ENCODE results near the gene NHEJ1. TPM values are rescaled to one million over a fixed set of nuclear protein-coding genes. Genes with fewer than 3 reads are reported as not detected.

NHEJ1 gene
- total RNA-seq, 1 experiment from 2014 or later: 16.4 TPM

GRCh38 chr2:219042157-219042556, 118.5 kb downstream of the NHEJ1 start:
- H3K27me3 ChIP-seq (ENCODE audit: insufficient read depth, low read length): peaks cover 25% of the 10 kb centered on the region
- no peaks in the 10 kb centered on the region for H3K36me3 ChIP-seq (ENCODE audit: control insufficient read depth in 1 of 2, insufficient read depth in 2 of 2, low read length in 2 of 2)
- ATAC-seq (no peak), DNase-seq (ENCODE audit: low read depth, low spot score) (no peak)
- CTCF ChIA-PET: interaction anchor here (1.6 kb wide), 2 partner anchors 12 to 16 kb away, joined by 4 to 6 read pairs; no protein-coding TSS in a partner anchor
- TF ChIP-seq EGR1 (IDR thresholded peaks at IDR 0.05; ENCODE audit: low read depth): no peak
- no peak for TF ChIP-seq TCF7L2 (IDR thresholded peaks at IDR 0.05; ENCODE audit: borderline replicate concordance, extremely low read depth, insufficient read depth, insufficient read length)
- no peak for TF ChIP-seq FOSL1 (IDR thresholded peaks at IDR 0.05; ENCODE audit: low read depth)
- TF ChIP-seq ZBTB33 (IDR thresholded peaks at IDR 0.05; ENCODE audit: extremely low read depth, insufficient replicate concordance, low read length): no peak
- TF ChIP-seq EZH2phosphoT487 (IDR thresholded peaks at IDR 0.05; ENCODE audit: borderline replicate concordance): no peak
- no peak for TF ChIP-seq POLR2A (IDR thresholded peaks at IDR 0.05; ENCODE audit: borderline replicate concordance, extremely low read depth, insufficient read depth, insufficient read length)
- TF ChIP-seq SRF (IDR thresholded peaks at IDR 0.05; ENCODE audit: low read depth): no peak
- TF ChIP-seq ATF3 (IDR thresholded peaks at IDR 0.05): no peak
- no peak for TF ChIP-seq ZNF274 (IDR thresholded peaks at IDR 0.05; ENCODE audit: low read depth, low read length)
- TF ChIP-seq POLR2AphosphoS5 (IDR thresholded peaks at IDR 0.05; ENCODE audit: low read depth, low read length): no peak
- TF ChIP-seq EZH2 (IDR thresholded peaks at IDR 0.05): no peak
- TF ChIP-seq CTCF (IDR thresholded peaks at IDR 0.05 in 2 of 3, conservative IDR thresholded peaks at IDR 0.05 in 1 of 3; ENCODE audit: borderline replicate concordance in 1 of 3, insufficient read depth in 1 of 3, low read depth in 2 of 3, low read length in 2 of 3): no peak
- TF ChIP-seq CBX3 (IDR thresholded peaks at IDR 0.05; ENCODE audit: low read depth): no peak
- no peak for TF ChIP-seq ZFX (IDR thresholded peaks at IDR 0.05)
- no peak for TF ChIP-seq SP1 (IDR thresholded peaks at IDR 0.05; ENCODE audit: low read depth)
- TF ChIP-seq MAX (IDR thresholded peaks at IDR 0.05): no peak
- no peak for TF ChIP-seq SIN3A (IDR thresholded peaks at IDR 0.05; ENCODE audit: low read depth)
- no peak for TF ChIP-seq REST (IDR thresholded peaks at IDR 0.05; ENCODE audit: low read depth)
- TF ChIP-seq JUND (IDR thresholded peaks at IDR 0.05): no peak
- RAD21 ChIA-PET (ENCODE audit: low non-redundant PET in 1 of 2, low total read pairs in 2 of 2, uncharacterized antibody in 2 of 2, unreplicated experiment in 2 of 2): interaction anchor here in 1 of 2 experiments (0.8 kb wide), 1 partner anchor 113 kb away, joined by 3 read pairs; no protein-coding TSS in a partner anchor
- no peak overlapping the region for H3K4me2 ChIP-seq (ENCODE audit: low read length)
- POLR2A ChIA-PET: no interaction called here
- H4K20me1 ChIP-seq (ENCODE audit: insufficient read depth): no peaks in the 10 kb centered on the region
- H3K4me1 ChIP-seq (ENCODE audit: control insufficient read depth in 1 of 2, insufficient read depth in 2 of 2, low read length in 2 of 2): no peaks in the 10 kb centered on the region
- H3K9me2 ChIP-seq (ENCODE audit: insufficient read depth): no peaks in the 10 kb centered on the region
- H3K9me3 ChIP-seq (ENCODE audit: control insufficient read depth in 1 of 2, insufficient read depth in 1 of 2, low read depth in 1 of 2, low read length in 2 of 2): no peaks in the 10 kb centered on the region
- H3K9ac ChIP-seq (ENCODE audit: low read length): no peak overlapping the region
- H3K27ac ChIP-seq (ENCODE audit: low read depth, low read length): no peak overlapping the region
- H3K4me3 ChIP-seq (replicated peaks in 1 of 2; ENCODE audit: low read depth in 1 of 2, low read length in 2 of 2): no peak overlapping the region
- no peak overlapping the region for H2AFZ ChIP-seq (ENCODE audit: low read depth, low read length, poor library complexity, severe bottlenecking)
- intact Hi-C loops (cut with micrococcal nuclease): no loop called here
- H3K79me2 ChIP-seq (ENCODE audit: insufficient read depth, low read length): no peaks in the 10 kb centered on the region
- no TSS peak for BruUV-seq (replicated peaks)

Measured in HCT116 (cell line).